Measurements from ENCODE around the gene TBC1D16.
A peak's percentile ranks its signal among the peaks of the same experiment; 100 is the strongest.
"Not testable (repeated sequence)": the region's sequence is repeated elsewhere in the genome, so short reads cannot be mapped to it uniquely, and the experiment has no call there.

The TBC1D16 gene

DNA sequence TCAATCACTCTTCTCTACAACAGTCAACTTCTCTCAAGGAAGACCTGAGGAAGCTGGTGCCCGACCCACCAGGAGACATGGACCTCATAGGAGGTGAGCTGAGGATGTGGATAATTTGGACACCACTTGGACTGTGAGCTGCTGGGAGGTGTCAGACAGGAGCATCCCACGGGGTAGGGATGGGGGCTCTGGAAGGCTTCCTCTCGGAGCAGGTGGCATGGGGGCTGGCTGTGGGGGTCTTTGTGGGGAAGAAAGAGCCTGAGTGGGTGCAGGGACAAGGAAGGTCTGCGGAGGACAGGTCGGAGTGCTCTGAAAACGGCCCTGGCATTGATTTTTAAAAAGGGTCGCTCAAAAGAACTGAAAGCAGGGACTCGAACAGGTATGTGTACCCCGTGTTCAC lies 64.0 kb downstream of the TBC1D16 start:
- no peak for DNase-seq

DNA sequence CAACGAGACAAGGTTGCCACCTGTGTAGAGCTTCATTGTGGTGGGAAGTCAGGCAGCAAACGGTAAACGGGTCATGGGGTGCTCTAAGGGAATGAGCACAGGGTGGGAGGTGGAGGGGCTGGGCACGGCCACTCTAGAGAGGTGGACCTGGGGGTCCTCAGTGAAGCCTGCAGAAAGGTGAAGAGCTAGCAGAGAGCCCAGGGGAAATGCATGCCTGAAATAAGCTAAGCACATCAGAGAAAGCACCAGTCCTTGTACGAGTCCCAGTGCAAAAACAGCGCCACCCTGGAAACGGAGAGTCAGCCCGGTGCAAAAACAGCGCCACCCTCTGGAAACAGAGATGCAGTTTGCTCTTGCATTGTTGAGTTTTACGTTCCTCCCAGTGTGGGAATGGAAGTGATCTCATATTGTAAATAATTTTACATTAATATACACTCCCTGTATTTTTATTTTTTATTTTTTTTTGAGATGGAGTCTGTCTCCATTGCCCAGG lies 65.0 kb downstream of the TBC1D16 start:
- peak; percentile 60 to 82 for DNase-seq

DNA sequence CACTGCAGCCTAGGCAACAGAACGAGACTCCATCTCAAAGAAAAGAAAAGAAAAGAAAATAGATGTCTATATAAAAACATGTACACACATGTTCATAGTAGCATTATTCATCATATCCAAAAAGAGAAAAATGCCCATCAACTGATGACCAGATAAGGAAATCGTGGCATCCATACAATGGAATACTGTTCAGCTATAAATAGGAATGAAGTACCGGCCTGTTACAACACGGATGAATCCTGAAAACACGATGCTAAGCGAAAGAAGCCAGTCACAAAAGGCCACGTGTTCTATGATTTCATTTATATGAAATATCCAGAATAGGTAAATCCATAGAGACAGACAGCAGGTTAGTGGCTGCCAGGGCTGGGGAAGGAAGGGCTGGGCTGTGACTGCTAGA lies 65.8 kb downstream of the TBC1D16 start:
- no peak for DNase-seq

DNA sequence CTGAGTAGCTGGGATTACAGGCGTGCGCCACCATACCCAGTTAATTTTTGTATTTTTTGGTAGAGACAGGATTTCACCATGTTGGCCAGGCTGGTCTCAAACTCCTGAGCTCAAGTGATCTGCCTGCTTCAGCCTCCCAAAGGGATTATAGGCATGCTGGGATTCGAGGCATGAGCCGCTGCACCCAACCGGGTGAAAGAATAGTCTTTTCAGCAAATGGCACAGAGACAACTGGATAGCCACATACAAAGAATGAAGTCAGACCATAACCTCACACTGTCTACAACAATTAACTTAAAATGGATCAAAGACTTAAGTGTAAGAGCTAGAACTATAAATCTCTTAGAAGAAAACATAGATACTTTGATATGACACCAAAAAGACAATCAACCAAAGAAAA lies 67.6 kb downstream of the TBC1D16 start:
- no peak for DNase-seq

DNA sequence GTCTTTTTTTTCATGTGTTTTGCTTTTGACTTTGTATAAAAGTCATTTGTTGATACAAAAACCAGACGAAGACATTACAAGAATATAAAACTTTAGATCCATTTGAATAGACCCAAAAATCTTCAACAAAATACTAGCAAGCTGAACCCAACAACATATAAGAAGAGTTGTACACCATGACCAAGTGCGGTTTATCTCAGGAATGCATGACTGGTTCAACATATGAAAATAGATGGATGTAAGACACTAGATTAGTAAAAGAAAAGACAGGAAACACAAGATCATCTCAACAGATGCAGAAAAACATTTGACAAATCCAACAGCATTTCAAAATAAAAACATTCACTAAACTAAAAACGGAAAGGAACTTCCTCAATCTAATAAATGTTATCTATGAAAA lies 69.0 kb downstream of the TBC1D16 start:
- no peak for DNase-seq

DNA sequence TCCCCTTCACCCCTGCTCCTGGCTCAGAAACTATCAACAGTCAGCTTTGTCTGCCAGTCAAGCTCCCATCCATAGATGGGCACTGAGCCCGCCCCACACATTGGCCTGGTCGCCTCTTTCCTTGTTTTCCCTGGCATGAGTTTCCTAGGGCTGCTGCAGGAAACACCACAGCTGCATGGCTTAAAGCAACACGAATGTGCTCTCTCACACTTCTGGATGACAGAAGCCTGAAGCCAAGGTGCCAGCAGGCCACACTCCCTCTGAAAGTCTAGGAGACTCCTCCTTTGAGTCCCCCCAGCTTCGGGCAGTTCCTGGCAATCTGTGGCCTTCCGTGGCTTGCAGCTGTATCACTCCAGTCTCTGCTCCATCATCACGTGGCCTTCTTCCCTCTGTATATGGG lies 69.9 kb downstream of the TBC1D16 start:
- DNase-seq, result no peak

DNA sequence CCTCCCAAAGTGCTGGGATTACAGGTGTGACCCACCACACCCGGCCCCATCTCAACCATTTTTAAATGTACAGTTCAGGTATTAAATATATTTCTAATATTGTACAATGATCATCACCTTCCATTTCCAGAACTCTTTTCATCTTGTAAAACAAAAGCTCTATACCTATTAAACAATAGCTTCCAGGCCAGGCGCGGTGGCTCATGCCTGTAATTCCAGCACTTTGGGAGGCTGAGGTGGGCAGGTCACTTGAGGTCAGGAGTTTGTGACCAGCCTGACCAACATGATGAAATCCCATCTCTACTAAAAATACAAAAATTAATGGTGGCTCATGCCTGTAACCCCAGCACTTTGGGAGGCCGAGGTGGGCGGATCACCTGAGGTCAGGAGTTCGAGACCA lies 73.2 kb downstream of the TBC1D16 start:
- DNase-seq, result not testable (repeated sequence)

DNA sequence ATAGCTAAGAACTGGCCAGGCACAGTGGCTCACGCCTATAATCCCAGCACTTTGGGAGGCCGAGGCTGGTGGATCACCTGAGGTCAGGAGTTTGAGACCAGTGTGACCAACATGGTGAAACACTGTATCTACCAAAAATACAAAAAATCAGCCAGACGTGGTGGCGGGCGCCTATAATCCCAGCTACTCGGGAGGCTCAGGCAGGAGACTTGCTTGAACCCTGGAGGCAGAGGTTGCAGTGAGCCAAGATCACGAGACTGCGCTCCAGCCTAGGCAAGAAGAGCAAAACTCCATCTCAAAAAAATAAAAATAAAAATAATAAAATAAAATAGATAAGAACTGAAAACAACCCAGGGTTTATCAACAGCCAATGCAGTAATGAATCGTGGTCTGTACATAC lies 74.1 kb downstream of the TBC1D16 start:
- DNase-seq, result not testable (repeated sequence)

DNA sequence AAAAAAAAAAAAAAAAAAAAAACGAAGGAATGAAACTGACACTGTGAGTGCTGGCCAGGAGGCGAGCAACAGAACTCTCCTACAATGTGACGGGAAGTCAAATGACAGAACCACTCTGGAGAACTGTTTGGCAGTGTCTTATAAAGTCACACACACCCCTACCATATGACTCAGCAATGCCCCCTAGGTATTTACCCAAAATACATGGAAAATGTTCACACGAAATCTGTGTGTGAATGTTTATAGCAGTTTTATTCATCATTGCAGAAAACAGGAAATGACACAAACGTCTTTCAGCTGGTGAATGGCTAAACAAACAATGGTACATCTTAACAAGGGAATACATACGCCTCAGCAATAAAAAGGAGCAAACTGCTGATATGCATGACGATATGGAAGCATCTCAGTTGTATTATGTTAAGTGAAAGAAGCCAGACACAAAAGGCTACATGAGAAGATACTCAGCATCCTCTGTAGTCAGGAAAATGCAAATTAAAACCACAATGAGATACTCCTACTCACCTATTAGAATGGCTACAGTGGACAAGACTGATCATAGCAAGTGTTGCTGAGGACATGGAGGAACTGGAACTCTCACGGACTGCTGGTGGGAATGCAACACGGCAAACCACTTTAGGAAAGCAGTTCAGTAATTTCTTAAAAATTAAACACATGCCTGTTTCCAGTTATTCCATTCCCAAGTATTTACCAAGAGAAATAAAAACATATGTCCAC lies 74.7 kb downstream of the TBC1D16 start:
- no peak for DNase-seq

DNA sequence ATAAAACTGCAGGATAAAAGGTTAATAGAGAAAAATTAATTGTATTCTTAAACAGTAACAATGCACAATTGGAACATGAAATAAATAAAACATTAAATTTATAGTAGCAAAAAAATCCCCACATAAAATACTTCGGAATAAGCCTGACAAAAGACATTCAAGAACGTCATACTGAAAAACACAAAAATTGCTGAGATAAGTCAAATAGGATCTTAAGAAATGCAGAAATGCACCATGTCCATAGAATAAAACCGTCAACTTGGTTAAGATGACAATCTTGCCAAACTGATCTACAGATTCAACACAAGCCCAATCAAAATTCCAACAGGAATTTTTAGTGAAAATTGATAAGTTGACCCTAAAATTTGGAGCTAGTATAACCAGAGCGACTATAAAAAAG lies 76.6 kb downstream of the TBC1D16 start:
- DNase-seq, result no peak

DNA sequence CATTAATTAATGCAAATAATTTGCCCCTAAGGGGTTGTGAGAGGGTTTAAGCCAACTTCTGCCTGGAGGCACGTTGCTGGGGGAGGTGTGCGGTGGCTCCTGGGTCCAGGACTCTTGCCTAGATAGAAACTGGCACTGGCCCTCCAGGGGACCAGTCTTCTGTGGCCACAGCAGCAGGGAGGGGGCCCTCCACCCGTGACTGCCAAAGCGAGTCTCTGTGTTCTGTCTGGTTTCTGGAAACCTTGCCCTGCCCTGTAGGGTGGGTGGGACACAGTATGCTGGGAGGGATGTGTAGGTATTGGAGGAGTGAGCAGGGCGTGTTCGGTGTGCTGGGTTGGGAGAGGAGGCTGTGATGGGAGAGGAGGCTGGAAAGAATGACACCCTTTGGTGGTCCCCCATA lies 78.8 kb downstream of the TBC1D16 start:
- DNase-seq, result no peak

DNA sequence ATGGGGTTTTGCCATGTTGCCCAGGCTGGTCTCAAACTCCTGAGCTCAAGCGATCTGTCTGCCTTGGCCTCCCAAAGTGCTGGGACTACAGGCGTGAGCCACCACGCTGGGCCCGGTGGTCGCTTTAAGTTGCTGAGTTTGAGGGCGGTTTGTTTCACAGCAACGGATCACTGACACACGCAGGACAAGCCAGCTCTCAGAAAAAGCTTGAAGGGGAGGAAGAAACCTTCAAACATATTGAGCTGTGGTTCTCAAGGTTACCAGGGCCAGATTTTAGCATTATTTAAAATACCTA lies 79.3 kb downstream of the TBC1D16 start:
- DNase-seq, result not testable (repeated sequence)

DNA sequence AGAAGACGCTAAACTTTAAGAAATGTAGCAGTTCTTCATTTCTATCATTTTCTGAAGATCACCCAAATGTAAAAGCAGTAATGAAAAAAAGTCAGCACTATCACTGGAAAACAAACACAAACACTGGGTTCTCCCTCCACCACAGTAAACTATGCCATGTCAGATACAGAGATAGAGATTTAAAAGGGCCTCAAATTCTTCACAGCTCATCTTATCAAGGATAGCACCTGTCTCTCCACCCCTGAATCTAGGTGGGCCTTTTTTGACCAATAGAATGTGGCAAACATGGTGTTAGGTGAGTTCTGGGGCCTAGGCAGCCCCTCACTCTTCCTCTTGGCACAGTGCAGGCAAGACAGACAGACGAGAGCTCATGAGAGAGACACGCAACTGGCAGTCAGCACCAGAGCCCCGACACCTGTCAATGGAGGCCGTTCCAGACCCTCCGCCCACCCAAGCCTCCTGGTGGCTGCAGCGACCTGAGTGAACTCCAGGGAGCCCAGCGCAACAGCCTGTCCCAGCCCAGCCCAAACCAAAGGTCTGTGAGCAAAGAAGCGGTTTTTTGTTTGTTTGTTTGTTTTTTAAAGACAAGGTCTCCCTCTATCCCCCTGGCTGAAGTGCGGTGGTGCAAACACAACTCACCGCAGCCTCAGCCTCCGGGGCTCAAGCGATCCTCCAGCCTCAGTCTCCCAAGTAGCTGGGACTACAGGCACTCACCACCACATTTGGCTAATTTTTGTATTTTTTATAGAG lies 79.8 kb downstream of the TBC1D16 start:
- DNase-seq, result no peak

DNA sequence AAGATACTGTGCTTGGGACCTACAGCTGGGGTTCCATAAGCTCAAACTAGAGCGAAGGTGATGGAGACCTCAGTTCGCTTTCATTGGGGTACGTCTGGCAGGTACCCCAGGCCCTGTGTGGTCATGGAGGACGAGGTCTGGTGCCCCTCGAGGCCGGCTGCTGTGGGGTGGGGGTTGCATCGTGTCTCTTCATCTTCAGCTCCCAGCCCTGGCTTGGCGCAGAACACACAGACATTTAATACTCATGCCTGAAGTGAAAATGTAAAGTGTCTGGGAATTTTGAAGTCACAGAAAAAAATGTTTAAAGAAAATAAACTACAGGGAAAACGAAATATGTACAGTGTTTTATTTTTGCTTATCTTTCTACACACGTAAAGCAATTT lies 80.5 kb downstream of the TBC1D16 start:
- no peak for DNase-seq

DNA sequence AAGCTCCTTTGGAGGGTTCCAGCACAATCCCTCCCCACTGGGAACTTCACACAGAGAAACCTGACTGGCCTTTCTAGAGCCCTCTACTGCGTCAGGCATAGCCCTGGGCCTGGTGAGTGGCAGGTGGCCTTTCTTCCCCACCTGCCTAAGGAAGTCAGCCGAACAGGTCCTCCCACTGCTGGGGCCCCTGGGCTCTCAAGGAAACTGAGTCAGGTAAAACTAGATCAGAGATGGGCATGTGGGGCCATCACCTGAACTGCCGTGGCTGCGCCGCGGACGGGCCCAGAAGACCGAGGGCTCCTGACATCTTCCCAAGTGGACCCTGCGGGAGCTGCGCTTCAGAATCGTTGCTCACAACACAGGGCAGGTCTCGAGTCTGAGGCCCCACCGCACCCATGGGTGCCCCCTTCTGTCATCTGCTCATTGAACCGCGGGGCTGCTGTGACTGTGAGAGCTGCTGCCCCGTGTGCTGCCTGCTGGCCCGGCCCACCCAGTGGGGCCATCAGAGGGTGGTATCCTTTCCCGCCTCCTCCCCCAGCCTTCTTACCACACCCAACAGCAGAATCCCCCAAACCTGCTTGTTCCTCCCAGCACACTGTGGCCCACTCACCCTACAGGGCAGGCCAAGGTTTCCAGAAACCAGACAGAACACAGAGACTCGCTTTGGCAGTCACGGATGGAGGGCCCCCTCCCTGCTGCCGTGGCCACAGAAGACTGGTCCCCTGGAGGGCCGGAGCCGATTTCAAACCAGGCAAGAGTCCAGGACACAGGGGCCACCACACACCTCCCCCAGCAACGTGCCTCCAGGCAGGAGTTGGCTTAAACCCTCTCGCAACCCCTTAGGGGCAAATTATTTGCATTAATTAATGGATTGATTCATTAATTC lies 81.1 kb downstream of the TBC1D16 start:
- no peak for DNase-seq

DNA sequence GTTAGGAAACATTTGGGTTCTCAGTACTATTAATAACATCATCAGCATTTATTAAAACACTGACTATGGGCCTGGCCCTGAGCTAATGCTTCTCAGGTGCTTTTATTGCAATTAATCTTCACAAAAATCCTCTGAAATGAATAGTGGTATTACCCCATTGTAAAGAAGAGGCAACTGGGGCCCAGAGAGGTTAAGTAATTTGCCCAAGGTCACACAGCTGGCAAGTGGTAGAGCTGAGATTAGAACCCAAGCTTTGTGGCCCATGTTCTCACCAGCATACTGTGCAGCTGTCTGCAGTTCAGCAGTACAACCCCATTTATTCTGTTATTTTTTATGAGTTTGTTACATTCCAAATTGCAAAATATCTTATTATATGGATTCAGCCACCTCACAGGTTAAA lies 82.3 kb downstream of the TBC1D16 start:
- DNase-seq, result no peak

DNA sequence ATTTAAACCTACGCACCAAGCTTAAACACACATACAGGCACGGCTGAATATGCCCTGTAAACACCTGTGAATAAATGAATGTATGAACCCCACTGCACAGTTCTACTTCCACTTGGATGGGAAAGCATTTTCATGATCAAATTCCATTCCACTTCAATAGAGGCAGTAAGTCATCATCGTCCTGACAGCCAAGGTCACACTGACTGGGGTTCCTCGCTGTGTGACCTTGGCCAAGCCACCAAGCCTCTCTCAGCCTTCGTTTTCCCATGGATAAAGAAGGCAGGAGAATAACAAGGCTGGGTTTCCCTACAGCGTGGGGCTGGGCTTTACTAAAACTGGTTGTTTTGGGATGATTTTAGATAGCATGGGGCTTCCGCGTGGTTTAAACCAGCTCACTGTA lies 82.8 kb downstream of the TBC1D16 start:
- no peak for DNase-seq

DNA sequence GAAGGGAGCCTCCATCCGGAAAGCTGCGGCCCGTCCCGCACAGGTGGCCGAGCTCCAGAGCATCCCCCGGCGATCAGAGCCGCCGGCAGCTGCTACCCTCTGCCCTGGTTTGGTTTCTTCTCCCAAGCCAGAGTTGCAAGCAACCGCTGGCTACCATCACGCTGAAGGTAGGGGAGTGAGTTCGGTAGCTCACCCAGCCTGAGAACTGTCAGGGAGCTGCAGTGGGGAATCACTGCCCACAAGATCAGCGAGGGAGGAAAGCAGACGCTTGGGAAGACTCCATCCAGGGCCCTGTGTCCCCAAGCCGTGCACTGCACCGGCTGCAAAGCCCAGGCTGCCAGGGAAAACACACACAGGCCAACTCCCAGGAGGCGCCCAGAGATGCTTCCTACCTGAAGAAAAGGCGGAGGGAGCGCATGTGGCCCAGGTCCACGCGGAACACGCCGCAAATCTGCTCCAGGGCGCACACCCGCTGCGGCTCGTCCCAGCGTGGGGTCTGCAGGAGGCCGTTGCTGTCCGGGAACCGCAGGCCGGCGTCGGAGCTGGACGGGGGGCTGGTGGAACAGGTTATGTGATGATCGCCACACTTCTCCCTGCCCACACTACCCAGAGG lies 83.3 kb downstream of the TBC1D16 start:
- no peak for DNase-seq

DNA sequence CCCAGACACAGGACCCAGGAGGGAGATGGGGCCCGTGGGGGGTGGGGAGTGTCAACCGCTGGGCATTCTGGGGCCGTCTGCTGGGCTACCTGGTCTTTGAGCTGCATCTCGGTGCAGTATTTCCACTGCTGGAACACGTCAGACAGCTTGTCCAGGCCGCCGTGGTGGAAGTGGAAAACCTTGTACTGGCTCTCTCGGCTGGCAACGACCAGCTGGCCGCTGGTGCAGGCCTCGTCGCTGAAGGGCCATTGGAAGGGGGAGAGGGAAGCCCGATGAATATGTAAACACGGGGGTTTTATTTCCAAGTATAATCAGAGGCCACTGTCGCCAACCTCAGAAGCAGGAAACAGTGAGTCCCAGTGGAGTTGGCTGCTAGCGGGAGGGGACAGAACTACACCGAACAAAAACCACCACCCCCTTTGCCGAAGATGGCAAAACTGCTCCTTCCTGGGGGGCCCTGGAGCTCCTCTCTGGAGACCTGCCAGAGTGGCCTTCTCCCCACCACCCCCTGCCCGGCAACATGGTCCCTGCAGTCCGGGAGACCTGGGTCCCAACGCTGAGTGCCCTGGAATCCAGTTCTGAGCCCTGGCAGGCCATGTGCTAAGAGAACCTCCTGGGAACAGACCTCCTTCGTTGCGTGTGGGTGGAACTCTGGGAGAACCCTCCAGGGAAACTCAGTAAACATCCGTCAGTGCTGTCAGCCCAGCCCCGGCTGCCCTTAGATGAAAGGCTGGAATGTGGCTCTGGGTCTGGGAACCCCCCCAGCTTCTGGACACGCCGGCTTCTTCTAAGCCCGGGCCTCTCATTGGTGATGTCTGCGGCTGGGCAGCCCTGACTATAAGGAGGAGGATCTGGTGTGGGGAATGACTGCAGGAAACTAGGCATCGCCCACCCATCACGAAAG lies 84.1 kb downstream of the TBC1D16 start:
- no peak for DNase-seq

DNA sequence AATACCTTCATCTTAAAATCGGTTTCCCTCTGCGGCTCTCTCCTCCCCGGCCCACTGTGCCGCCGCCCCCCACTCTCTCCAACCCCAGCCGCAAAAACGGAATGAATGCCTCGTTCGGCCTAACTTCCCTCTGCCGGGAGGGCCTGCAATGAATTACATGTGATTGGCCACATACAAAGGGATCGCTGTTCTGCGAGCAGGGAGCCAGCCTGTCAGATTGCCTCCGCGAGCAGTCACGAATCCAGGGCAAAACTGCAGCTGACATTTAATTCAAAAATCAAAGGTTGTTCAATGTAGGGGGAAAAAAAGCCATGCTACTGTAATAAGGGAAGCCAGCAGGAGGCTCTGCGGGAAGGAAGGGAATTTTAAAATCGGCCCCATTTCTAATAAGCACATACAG lies 84.9 kb downstream of the TBC1D16 start:
- no peak for DNase-seq

DNA sequence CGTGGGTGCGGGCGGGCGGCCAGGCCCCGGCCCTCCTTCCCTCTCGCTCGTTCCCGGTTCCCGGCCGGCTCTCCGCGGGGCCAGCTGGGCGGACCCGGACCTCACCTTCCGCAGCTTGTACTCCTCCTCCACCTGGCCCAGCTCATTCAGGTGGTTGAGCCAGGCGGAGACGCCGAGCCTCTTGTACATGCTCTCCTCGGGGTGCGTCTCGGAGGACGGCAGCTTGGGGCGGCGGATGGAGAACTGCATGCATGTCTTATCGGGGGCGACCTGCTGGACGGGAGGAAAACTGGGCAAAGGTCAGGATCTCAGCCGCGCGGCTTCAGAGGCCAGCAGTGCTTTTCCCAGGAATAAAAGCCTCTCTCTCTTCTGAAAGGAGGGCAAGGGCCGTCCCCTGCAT lies 85.4 kb downstream of the TBC1D16 start:
- no peak for DNase-seq

DNA sequence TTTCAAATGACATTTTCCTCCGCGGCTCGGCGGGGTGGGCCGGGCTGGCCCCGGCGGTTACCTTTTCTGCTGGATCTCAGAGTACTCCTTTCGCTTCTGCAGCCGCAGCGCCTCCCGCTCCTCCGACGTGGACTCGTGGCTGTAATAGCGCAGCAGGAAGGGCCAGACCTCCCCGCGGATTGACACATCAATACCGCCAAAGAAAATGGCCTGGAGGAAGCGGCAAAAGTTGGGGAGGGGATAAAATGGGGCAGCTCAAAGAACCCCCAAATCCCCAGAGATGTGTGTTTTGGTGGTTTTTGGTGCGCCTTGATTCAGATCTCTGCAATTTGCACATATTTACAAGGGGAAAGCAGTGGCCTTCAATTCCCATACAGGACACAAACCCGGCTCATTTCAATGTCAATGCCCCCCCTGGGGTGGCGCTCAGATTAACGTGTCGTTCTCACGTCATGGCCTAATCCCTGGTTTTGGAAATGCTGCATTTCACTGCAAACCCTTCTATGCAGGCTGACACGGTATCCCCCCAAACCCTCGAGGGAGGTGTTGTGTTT lies 85.9 kb downstream of the TBC1D16 start:
- no peak for DNase-seq
